Endothelial cell of umbilical vein (primary cell): Measurements from ENCODE around the gene ZNF496. TPM values are rescaled to one million over a fixed set of nuclear protein-coding genes. Genes with fewer than 3 reads are reported as not detected.
"Not testable (repeated sequence)": the region's sequence is repeated elsewhere in the genome, so short reads cannot be mapped to it uniquely, and the experiment has no call there.

ENCODE experiments used
- BruUV-seq: library from RNA; stranded (reverse); fragments of 400-500 nt; replicated peaks from 2 replicates; lab custom pipeline; 2021; lab: Mats Ljungman, UMichigan
- CTCF ChIA-PET: fragments of 300-600, 350-600 bp; sonication (Branson Sonifier 250); formaldehyde crosslinking; loops from one replicate; lab custom pipeline; 2021; ENCODE audit warnings: antibody characterized with exemption, inconsistent platforms; lab: Charles Lee
- POLR2A ChIA-PET: fragments of 300-600, 350-600 bp; sonication (Branson Sonifier 250); formaldehyde crosslinking; loops from one replicate; lab custom pipeline; 2021; ENCODE audit warnings: antibody characterized with exemption, inconsistent platforms; lab: Charles Lee
- DNase-seq: peaks from one replicate; pipeline ENCODE4 v3.0.0-alpha.2; 2011; ENCODE audit warnings: low read depth, low spot score
- FAIRE-seq: peaks from 2 replicates; lab custom pipeline; 2011; peaks lifted over from hg19 to GRCh38; lab: Jason Lieb, UNC
- H2AFZ ChIP-seq: 2 replicates; pipeline ENCODE4 v1.6.0; 2012; ENCODE audit warnings: low read depth, low read length, control low read depth, inconsistent platforms
- H3K27ac ChIP-seq: 2 replicates; pipeline ENCODE4 v1.5.1; 2011; ENCODE audit warnings: low read depth, mild to moderate bottlenecking, control low read depth, low read length, moderate library complexity; ENCODE audit not compliant: insufficient read depth
- H3K27me3 ChIP-seq, 2 experiments: 2 replicates each; pipeline versions ENCODE4 v1.6.0 to v1.6.1; 2011; ENCODE audit warnings: low read length in 2 of 2, mixed read lengths in 1 of 2; ENCODE audit not compliant: control insufficient read depth in 2 of 2, insufficient read depth in 2 of 2
- H3K36me3 ChIP-seq, 2 experiments: 2 replicates in 1 of 2; 3 replicates in 1 of 2; pipeline ENCODE4 v1.5.1; 2011; ENCODE audit warnings: low read length in 2 of 2, mild to moderate bottlenecking in 1 of 2, moderate library complexity in 1 of 2; ENCODE audit not compliant: control insufficient read depth in 2 of 2, insufficient read depth in 2 of 2; ENCODE audit errors: extremely low read depth in 1 of 2
- H3K4me1 ChIP-seq: 3 replicates; pipeline ENCODE4 v1.5.1; 2011; ENCODE audit warnings: mild to moderate bottlenecking, low read length; ENCODE audit not compliant: control insufficient read depth, insufficient read depth; ENCODE audit errors: extremely low read depth
- H3K4me2 ChIP-seq: 2 replicates; pipeline ENCODE4 v1.6.1; 2011; ENCODE audit warnings: low read length, control low read depth, mixed read lengths; ENCODE audit not compliant: insufficient read depth
- H3K4me3 ChIP-seq, 3 experiments: fragments of 200-600 bp in 1 of 3; sonication (generic), shearing (Covaris generic) in 1 of 3; replicated peaks in 1 of 3; 2 replicates each; pipeline ENCODE4 v1.5.1; 2011 to 2016; ENCODE audit warnings: control low read depth in 3 of 3, low read length in 3 of 3, mild to moderate bottlenecking in 2 of 3, inconsistent platforms in 1 of 3, low read depth in 1 of 3, moderate library complexity in 1 of 3; ENCODE audit not compliant: insufficient read depth in 1 of 3
- H3K79me2 ChIP-seq: 2 replicates; pipeline ENCODE4 v1.6.0; 2012; ENCODE audit warnings: low read length, inconsistent platforms; ENCODE audit not compliant: control insufficient read depth, insufficient read depth
- H3K9ac ChIP-seq: replicated peaks from 2 replicates; pipeline ENCODE3; 2011; ENCODE audit warnings: low read length, control low read depth; ENCODE audit not compliant: insufficient read depth; ENCODE audit errors: extremely low read depth
- H3K9me1 ChIP-seq: replicated peaks from 3 replicates; pipeline ENCODE4 v1.6.0; 2011; ENCODE audit warnings: mild to moderate bottlenecking, low read length; ENCODE audit not compliant: control insufficient read depth, insufficient read depth; ENCODE audit errors: extremely low read depth
- H3K9me3 ChIP-seq: replicated peaks from 2 replicates; pipeline ENCODE4 v1.5.1; 2012; ENCODE audit warnings: low read length, inconsistent platforms; ENCODE audit not compliant: control insufficient read depth, insufficient read depth
- H4K20me1 ChIP-seq: replicated peaks from 2 replicates; pipeline ENCODE3; 2011; ENCODE audit warnings: mild to moderate bottlenecking, low read length; ENCODE audit not compliant: control insufficient read depth, insufficient read depth; ENCODE audit errors: extremely low read depth
- EZH2 ChIP-seq: IDR thresholded peaks from 2 replicates; pipeline ENCODE4 v1.6.1; 2012; ENCODE audit warnings: borderline replicate concordance, low read depth, mild to moderate bottlenecking, moderate library complexity, low read length, inconsistent platforms; ENCODE audit not compliant: severe bottlenecking
- FOS ChIP-seq: IDR thresholded peaks from 2 replicates; pipeline ENCODE4 v1.6.1; 2011; ENCODE audit warnings: mild to moderate bottlenecking, low read length, moderate library complexity, borderline replicate concordance; ENCODE audit not compliant: insufficient read depth
- MAX ChIP-seq: IDR thresholded peaks from 2 replicates; pipeline ENCODE4 v1.6.1; 2011; ENCODE audit not compliant: insufficient read depth, insufficient read length
- POLR2A ChIP-seq: IDR thresholded peaks from 2 replicates; pipeline ENCODE4 v1.6.1; 2012; ENCODE audit warnings: low read depth, mild to moderate bottlenecking, control low read depth, low read length
- POLR2AphosphoS5 ChIP-seq: IDR thresholded peaks from 2 replicates; pipeline ENCODE4 v1.6.1; 2012; ENCODE audit warnings: low read depth, mild to moderate bottlenecking, control low read depth, low read length, moderate library complexity; ENCODE audit not compliant: insufficient read depth
- dilution Hi-C: fragments of 300-500 bp; cut with MboI; formaldehyde crosslinking; loops from one replicate; pipeline ENCODE4 v1.15.0; 2019; ENCODE audit warnings: low sequenced_read_pairs; ENCODE audit not compliant: extremely low pct_ligation_motif_present
- intact Hi-C: fragments of 100-400 bp; cut with micrococcal nuclease; formaldehyde crosslinking; loops from one replicate; pipeline ENCODE4 v1.10.0; 2022
- polyA plus RNA-seq, 4 experiments: library from polyadenylated mRNA; depleted of rRNA in 3 of 4; stranded (reverse) in 3 of 4; unstranded in 1 of 4; fragments of >200 nt; gene quantifications; 2 replicates each; pipeline versions ENCODE4 v1.2.1 to v1.2.3, GENCODE V29; 2011 to 2012; ENCODE audit warnings: missing spikeins in 1 of 4
- total RNA-seq: library from RNA; stranded (reverse); gene quantifications from 2 replicates; pipeline ENCODE4 v1.2.3, GENCODE V29; 2021

Gene ZNF496
- total and polyA plus RNA-seq, 2 donors (not counting 3 experiments of a cell fraction or from before 2014, with no cell fraction given), result 22.4 to 46.0 TPM

GRCh38 chr1:247291161-247291560 lies 40.5 kb downstream of the ZNF496 start:
- no TSS peak for BruUV-seq
- Histone ChIP-seq H3K27me3 (no peaks in the 10 kb centered on the region), H4K20me1 (no peaks in the 10 kb centered on the region), H3K9ac (no peak overlapping the region), H3K36me3 (no peaks in the 10 kb centered on the region), H3K4me2 (no peak overlapping the region), H2AFZ (no peak overlapping the region), H3K27ac (no peak overlapping the region), H3K4me1 (no peaks in the 10 kb centered on the region), H3K9me1 (no peaks in the 10 kb centered on the region), H3K4me3 (no peak overlapping the region), H3K9me3 (no peaks in the 10 kb centered on the region), H3K79me2 (no peaks in the 10 kb centered on the region)
- intact Hi-C loops, result no loop called here
- no peak for FAIRE-seq
- DNase-seq, result no peak
- CTCF ChIA-PET, result no interaction called here
- POLR2A ChIA-PET, result no interaction called here
- dilution Hi-C loops, result no loop called here
- no peak for TF ChIP-seq FOS
- TF ChIP-seq POLR2AphosphoS5, result no peak

GRCh38 chr1:247290576-247290975 lies 41.1 kb downstream of the ZNF496 start:
- Histone ChIP-seq H2AFZ (no peak overlapping the region), H3K36me3 (no peaks in the 10 kb centered on the region), H3K79me2 (no peaks in the 10 kb centered on the region), H3K9ac (no peak overlapping the region), H4K20me1 (no peaks in the 10 kb centered on the region), H3K9me1 (no peaks in the 10 kb centered on the region), H3K27me3 (no peaks in the 10 kb centered on the region), H3K27ac (no peak overlapping the region), H3K4me2 (no peak overlapping the region), H3K9me3 (no peaks in the 10 kb centered on the region), H3K4me3 (no peak overlapping the region), H3K4me1 (no peaks in the 10 kb centered on the region)
- no peak for DNase-seq
- no peak for FAIRE-seq
- dilution Hi-C loops (no loop called here), intact Hi-C loops (no loop called here)
- TF ChIP-seq EZH2 (no peak), MAX (no peak), POLR2AphosphoS5 (no peak), POLR2A (no peak)
- BruUV-seq, result no TSS peak
- ChIA-PET POLR2A (no interaction called here), CTCF (no interaction called here)

GRCh38 chr1:247289274-247289892 lies 42.3 kb downstream of the ZNF496 start:
- not testable (repeated sequence) for H3K27me3 ChIP-seq, FAIRE-seq, H3K9me3 ChIP-seq

More at GRCh38 chr1:247289274-247289892, 42.3 kb downstream of the ZNF496 start:
- H3K27ac ChIP-seq, H3K9me1 ChIP-seq, H3K9ac ChIP-seq, H3K4me3 ChIP-seq, intact Hi-C loops, H2AFZ ChIP-seq, POLR2A ChIA-PET, H4K20me1 ChIP-seq, H3K36me3 ChIP-seq, BruUV-seq, dilution Hi-C loops, H3K4me2 ChIP-seq, H3K79me2 ChIP-seq, CTCF ChIA-PET, H3K4me1 ChIP-seq, DNase-seq: not testable (repeated sequence)
